DOHH2 (cell line): ENCODE measurements around the gene FKBP15.

Source experiments
- H3F3A ChIP-seq: fragments of 200-600 bp; sonication (generic), shearing (Covaris generic); 2 replicates; pipeline ENCODE4 v1.6.0; 2016; ENCODE audit warnings: antibody characterized with exemption, mild to moderate bottlenecking; ENCODE audit not compliant: control insufficient read depth, insufficient read depth
- H3K27ac ChIP-seq: fragments of 200-600 bp; sonication (generic); 2 replicates; pipeline ENCODE4 v1.5.1; 2014; ENCODE audit warnings: low read depth, mild to moderate bottlenecking, low read length, moderate library complexity
- H3K27me3 ChIP-seq: fragments of 200-600 bp; sonication (generic); 2 replicates; pipeline ENCODE4 v1.6.1; 2014; ENCODE audit warnings: mild to moderate bottlenecking, low read length, mixed read lengths; ENCODE audit not compliant: control insufficient read depth
- H3K36me3 ChIP-seq: fragments of 200-600 bp; sonication (generic); 2 replicates; pipeline ENCODE4 v1.6.1; 2014; ENCODE audit warnings: mild to moderate bottlenecking, low read length, moderate library complexity, mixed read lengths; ENCODE audit not compliant: control insufficient read depth
- H3K4me1 ChIP-seq: fragments of 200-600 bp; sonication (generic); 2 replicates; pipeline ENCODE4 v1.6.1; 2014; ENCODE audit warnings: mild to moderate bottlenecking, low read length, mixed read lengths; ENCODE audit not compliant: control insufficient read depth
- H3K4me2 ChIP-seq: fragments of 200-600 bp; sonication (generic); 2 replicates; pipeline ENCODE4 v1.6.0; 2014; ENCODE audit warnings: mild to moderate bottlenecking, low read length, moderate library complexity
- H3K4me3 ChIP-seq: fragments of 200-600 bp; sonication (generic); 2 replicates; pipeline ENCODE4 v1.5.1; 2014; ENCODE audit warnings: mild to moderate bottlenecking, low read length, mixed read lengths
- H3K79me2 ChIP-seq: fragments of 200-600 bp; sonication (generic); 2 replicates; pipeline ENCODE4 v1.6.1; 2014; ENCODE audit warnings: mild to moderate bottlenecking, low read length, mixed read lengths; ENCODE audit not compliant: control insufficient read depth
- H3K9me2 ChIP-seq: fragments of 200-600 bp; sonication (generic); replicated peaks from 2 replicates; pipeline ENCODE4 v1.6.1; 2014; ENCODE audit warnings: mild to moderate bottlenecking, low read length, mixed read lengths; ENCODE audit not compliant: control insufficient read depth
- H3K9me3 ChIP-seq: fragments of 200-600 bp; sonication (generic); 2 replicates; pipeline ENCODE4 v1.6.1; 2014; ENCODE audit warnings: antibody characterized with exemption, low read length, mixed read lengths; ENCODE audit not compliant: control insufficient read depth, insufficient read depth
- H4K20me1 ChIP-seq: fragments of 200-600 bp; sonication (generic); 2 replicates; pipeline ENCODE4 v1.6.0; 2014; ENCODE audit warnings: low read depth, mild to moderate bottlenecking, antibody characterized with exemption, low read length, moderate library complexity; ENCODE audit not compliant: control insufficient read depth, insufficient read depth
- CTCF ChIP-seq: fragments of 200-600 bp; sonication (generic); IDR thresholded peaks from one replicate; pipeline ENCODE4 v1.5.1; 2014; ENCODE audit warnings: antibody characterized with exemption, mild to moderate bottlenecking, low read depth, low read length; ENCODE audit not compliant: poor library complexity, severe bottlenecking
- EZH2phosphoT487 ChIP-seq: fragments of 200-600 bp; sonication (generic); IDR thresholded peaks from 2 replicates; pipeline ENCODE4 v1.6.1; 2017; ENCODE audit warnings: borderline replicate concordance, mild to moderate bottlenecking, antibody characterized with exemption, low read length, moderate library complexity, mixed read lengths

Gene FKBP15

GRCh38 chr9:113221003-113221799 lies at the start of gene FKBP15, which contains the start of gene SLC31A1:
FKBP15 (minus strand) TSS chr9:113221277; CDS start chr9:113221243, 34 bp downstream.
SLC31A1 (plus strand) TSS chr9:113221544; CDS start chr9:113256149, 34,605 bp downstream.
- H3K79me2 ChIP-seq, result peaks cover 95% of the 10 kb centered on the region
- H4K20me1 ChIP-seq, result peaks cover 3% of the 10 kb centered on the region; the same call in 1 of the 2 replicates
- no peaks in the 10 kb centered on the region for H3K27me3 ChIP-seq
- no peak for TF ChIP-seq CTCF
- TF ChIP-seq EZH2phosphoT487, result no peak
- H3K36me3 ChIP-seq, result peaks cover 55% of the 10 kb centered on the region
- H3K27ac ChIP-seq, result peak within 1 kb of the TSS; percentile 94
- no peaks in the 10 kb centered on the region for H3K9me2 ChIP-seq
- peak within 1 kb of the TSS; percentile 94 for H3K4me3 ChIP-seq
- peaks cover 51% of the 10 kb centered on the region for H3K4me1 ChIP-seq
- peak within 1 kb of the TSS; percentile 93 for H3K4me2 ChIP-seq
- peaks cover 17% of the 10 kb centered on the region for H3F3A ChIP-seq
- no peaks in the 10 kb centered on the region for H3K9me3 ChIP-seq

GRCh38 chr9:113269871-113270270 lies 48.8 kb upstream of the FKBP15 start:
- TF ChIP-seq CTCF, result no peak
- no peak for TF ChIP-seq EZH2phosphoT487
- H3K36me3 ChIP-seq, result peaks cover 57% of the 10 kb centered on the region

GRCh38 chr9:113269355-113269754 lies 48.3 kb upstream of the FKBP15 start:
- Histone ChIP-seq H3K4me3 (no peak overlapping the region), H3F3A (0 out of 2 replicates have a peak, but pooled peaks cover 3% of the 10 kb centered on the region), H3K9me2 (no peaks in the 10 kb centered on the region), H3K4me2 (no peak overlapping the region), H3K27ac (no peak overlapping the region), H3K27me3 (no peaks in the 10 kb centered on the region), H3K9me3 (no peaks in the 10 kb centered on the region), H3K36me3 (peaks cover 57% of the 10 kb centered on the region), H3K79me2 (peaks cover 14% of the 10 kb centered on the region), H3K4me1 (peaks cover 7% of the 10 kb centered on the region), H4K20me1 (no peaks in the 10 kb centered on the region)
- TF ChIP-seq CTCF, result no peak
- TF ChIP-seq EZH2phosphoT487, result no peak

More at GRCh38 chr9:113269871-113270270, 48.8 kb upstream of the FKBP15 start:
- Histone ChIP-seq H3K9me2 (no peaks in the 10 kb centered on the region), H3K9me3 (no peaks in the 10 kb centered on the region), H3K79me2 (peaks cover 19% of the 10 kb centered on the region), H3K4me3 (no peak overlapping the region), H3K4me2 (no peak overlapping the region), H3K4me1 (peaks cover 7% of the 10 kb centered on the region), H3F3A (peaks cover 6% of the 10 kb centered on the region; the same call in 1 of the 2 replicates), H3K27me3 (no peaks in the 10 kb centered on the region), H3K27ac (no peak overlapping the region), H4K20me1 (no peaks in the 10 kb centered on the region)
